ENCODE data around the gene SELENOO. TPM values are rescaled to one million over a fixed set of nuclear protein-coding genes. Genes with fewer than 3 reads are reported as not detected.
"Not testable (repeated sequence)": the region's sequence is repeated elsewhere in the genome, so short reads cannot be mapped to it uniquely, and the experiment has no call there.

Gene SELENOO
- total RNA-seq, 1 donor from 2014 or later, result 24.0 TPM

GRCh38 chr22:50196256-50196655 lies 4.6 kb upstream of the SELENOO start:
- Mint-ChIP-seq H3K4me1 (peaks cover 19% of the 10 kb centered on the region), H3K27me3 (no peaks in the 10 kb centered on the region), H3K36me3 (ENCODE audit: low read depth) (peaks cover 27% of the 10 kb centered on the region), H3K9me3 (no peaks in the 10 kb centered on the region), H3K27ac (no peak overlapping the region), H3K4me3 (no peak overlapping the region)
- DNase-seq, result no peak
- intact Hi-C loops (cut with micrococcal nuclease), result no loop called here

DNA sequence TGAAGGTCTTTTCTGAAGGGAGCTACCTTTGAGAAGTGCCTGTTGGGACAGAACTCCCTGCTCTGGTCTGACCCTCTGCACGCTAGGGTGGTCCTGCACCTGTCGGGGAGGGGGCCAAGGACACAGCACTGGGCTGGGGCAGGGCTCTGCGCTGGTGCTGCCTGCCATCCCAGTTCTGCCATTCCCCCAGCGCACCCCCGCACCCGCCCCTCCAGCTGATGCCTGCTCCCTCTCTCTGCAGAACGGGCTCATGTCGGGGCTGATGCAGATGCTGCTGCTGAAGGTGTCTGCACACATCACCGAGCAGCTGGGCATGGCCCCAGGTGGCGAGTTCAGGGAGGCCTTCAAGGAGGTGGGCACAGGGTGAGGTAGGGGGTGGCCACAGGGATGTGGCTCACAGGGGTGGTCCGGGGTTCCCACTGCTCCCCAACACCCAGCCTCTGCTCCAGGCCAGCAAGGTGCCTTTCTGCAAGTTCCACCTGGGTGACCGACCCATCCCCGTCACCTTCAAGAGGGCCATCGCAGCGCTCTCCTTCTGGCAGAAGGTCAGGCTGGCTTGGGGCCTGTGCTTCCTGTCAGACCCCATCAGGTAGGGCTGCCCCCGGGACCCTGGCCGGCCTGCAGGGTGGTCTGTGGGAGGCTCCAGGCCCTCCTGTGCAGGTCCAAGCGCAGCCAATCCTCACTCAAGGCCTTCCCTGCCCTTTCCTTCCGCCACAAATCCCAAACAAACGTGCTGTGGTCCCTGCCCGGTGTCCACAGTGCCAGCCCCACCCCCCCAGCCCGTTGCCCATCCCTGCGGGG lies 3.6 kb upstream of the SELENOO start:
- H3K27ac Mint-ChIP-seq, result peak overlapping the region; percentile 20
- DNase-seq, result no peak
- H3K9me3 Mint-ChIP-seq, result no peaks in the 10 kb centered on the region
- peaks cover 16% of the 10 kb centered on the region for H3K4me1 Mint-ChIP-seq
- H3K27me3 Mint-ChIP-seq, result no peaks in the 10 kb centered on the region
- H3K4me3 Mint-ChIP-seq, result no peak overlapping the region
- intact Hi-C loops (cut with micrococcal nuclease), result no loop called here
- peaks cover 22% of the 10 kb centered on the region for H3K36me3 Mint-ChIP-seq (ENCODE audit: low read depth)

GRCh38 chr22:50197856-50198623 lies 2.8 kb upstream of the SELENOO start:
- no peaks in the 10 kb centered on the region for H3K27me3 Mint-ChIP-seq
- DNase-seq, result no peak
- H3K9me3 Mint-ChIP-seq, result no peaks in the 10 kb centered on the region
- intact Hi-C loops (cut with micrococcal nuclease), result no loop called here
- H3K36me3 Mint-ChIP-seq (ENCODE audit: low read depth), result peaks cover 22% of the 10 kb centered on the region
- H3K4me3 Mint-ChIP-seq, result peak overlapping the region; percentile 21
- H3K4me1 Mint-ChIP-seq, result peaks cover 14% of the 10 kb centered on the region
- no peak overlapping the region for H3K27ac Mint-ChIP-seq

GRCh38 chr22:50198624-50199017 lies 2.2 kb upstream of the SELENOO start:
- no peak overlapping the region for H3K4me3 Mint-ChIP-seq
- H3K27ac Mint-ChIP-seq, result no peak overlapping the region
- no peaks in the 10 kb centered on the region for H3K9me3 Mint-ChIP-seq
- no peak for DNase-seq
- no peaks in the 10 kb centered on the region for H3K27me3 Mint-ChIP-seq
- H3K4me1 Mint-ChIP-seq, result peaks cover 17% of the 10 kb centered on the region
- intact Hi-C loops (cut with micrococcal nuclease), result no loop called here
- H3K36me3 Mint-ChIP-seq (ENCODE audit: low read depth), result peaks cover 27% of the 10 kb centered on the region

- peaks cover 30% of the 10 kb centered on the region for H3K36me3 Mint-ChIP-seq (ENCODE audit: low read depth)
- no peaks in the 10 kb centered on the region for H3K27me3 Mint-ChIP-seq
- H3K9me3 Mint-ChIP-seq, result no peaks in the 10 kb centered on the region
- H3K27ac Mint-ChIP-seq, result peak overlapping the region; percentile 53
- intact Hi-C loops (cut with micrococcal nuclease), result no loop called here
- H3K4me3 Mint-ChIP-seq, result peak overlapping the region; percentile 76
- DNase-seq, result no peak
- H3K4me1 Mint-ChIP-seq, result peaks cover 19% of the 10 kb centered on the region
Observed at GRCh38 chr22:50199251-50199721, 1.5 kb upstream of the SELENOO start.

DNA sequence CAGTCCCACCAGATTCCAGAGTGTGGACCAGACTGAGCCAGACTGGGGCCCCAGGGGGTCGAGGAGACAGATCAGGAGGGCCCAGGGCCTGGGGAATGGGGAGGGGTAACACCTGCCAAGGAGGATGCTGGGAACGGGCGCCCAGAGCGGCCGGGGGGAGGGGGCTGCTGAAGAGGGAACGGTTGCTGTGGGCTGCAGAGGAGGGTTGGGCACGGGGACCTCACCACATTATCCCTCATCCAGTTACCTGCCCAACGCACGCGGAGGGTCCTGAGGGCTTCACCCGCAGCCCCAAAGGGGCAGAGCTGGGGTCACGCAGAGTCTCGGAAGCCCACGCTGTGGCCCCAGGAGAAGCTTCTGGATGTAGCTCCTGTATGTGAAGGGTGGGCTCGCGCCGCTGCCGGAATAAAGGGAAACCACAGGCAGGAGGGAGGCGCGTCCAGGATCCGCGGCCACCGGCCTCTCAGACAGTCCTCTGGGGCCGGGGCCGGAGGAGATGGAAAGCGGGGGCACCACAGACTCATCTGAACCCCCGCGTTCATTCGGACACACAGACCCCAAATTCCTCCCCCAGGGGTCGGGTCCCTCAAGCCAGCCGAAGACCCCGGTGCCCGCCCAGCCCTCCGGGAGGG lies 866 bp upstream of the SELENOO start:
- DNase-seq, result peak; percentile 71
- peak overlapping the region; percentile 53 for H3K27ac Mint-ChIP-seq
- peaks cover 19% of the 10 kb centered on the region for H3K4me1 Mint-ChIP-seq
- H3K36me3 Mint-ChIP-seq (ENCODE audit: low read depth), result peaks cover 31% of the 10 kb centered on the region
- H3K9me3 Mint-ChIP-seq, result no peaks in the 10 kb centered on the region
- intact Hi-C loops (cut with micrococcal nuclease), result loop anchor here (1.0 to 5.0 kb wide), 4 partner anchors 10 to 268 kb away; partner anchors contain the start of genes TRABD and TUBGCP6
- peak overlapping the region; percentile 76 for H3K4me3 Mint-ChIP-seq
- H3K27me3 Mint-ChIP-seq, result no peaks in the 10 kb centered on the region

DNA sequence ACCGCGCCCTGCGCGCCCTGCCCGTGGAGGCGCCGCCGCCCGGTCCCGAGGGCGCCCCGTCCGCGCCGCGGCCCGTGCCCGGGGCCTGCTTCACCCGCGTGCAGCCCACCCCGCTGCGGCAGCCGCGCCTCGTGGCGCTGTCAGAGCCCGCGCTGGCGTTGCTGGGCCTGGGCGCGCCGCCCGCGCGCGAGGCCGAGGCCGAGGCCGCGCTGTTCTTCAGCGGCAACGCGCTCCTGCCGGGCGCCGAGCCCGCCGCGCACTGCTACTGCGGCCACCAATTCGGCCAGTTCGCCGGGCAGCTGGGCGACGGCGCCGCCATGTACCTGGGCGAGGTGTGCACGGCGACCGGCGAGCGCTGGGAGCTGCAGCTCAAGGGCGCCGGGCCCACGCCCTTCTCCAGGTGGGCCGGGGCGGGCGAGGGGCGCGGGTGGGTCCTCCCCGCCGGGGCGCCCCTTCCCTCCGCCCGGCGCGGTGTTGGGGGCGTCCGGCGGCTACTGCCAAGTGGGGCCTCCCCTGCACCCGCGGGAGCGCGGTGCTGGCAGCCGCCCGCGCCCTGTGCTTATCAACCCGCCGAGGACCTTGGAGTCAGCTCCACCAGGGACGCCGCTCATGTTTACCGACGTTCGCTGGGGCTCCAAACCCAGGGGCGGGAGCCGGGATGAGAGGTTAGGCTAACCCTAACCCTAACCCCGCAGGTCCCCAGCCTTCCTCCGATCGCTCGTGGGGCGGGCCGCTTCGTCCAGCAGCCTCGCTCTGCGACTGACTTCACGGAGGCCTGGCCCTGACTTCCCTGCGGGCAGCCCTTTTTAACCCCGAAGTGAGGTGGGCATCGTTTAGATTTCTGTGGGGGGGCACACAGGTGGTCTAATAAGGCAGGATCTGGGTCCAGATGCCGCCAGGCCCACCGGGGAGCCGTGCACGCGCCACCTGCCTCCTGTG lies 649 bp downstream of the SELENOO start:
- intact Hi-C loops (cut with micrococcal nuclease), result loop anchor here (2.0 to 5.0 kb wide), 2 partner anchors 43 to 269 kb away; partner anchors contain the start of gene TUBGCP6
- peak overlapping the region; percentile 10 for H3K27ac Mint-ChIP-seq
- no peaks in the 10 kb centered on the region for H3K9me3 Mint-ChIP-seq
- peaks cover 19% of the 10 kb centered on the region for H3K4me1 Mint-ChIP-seq
- peak; percentile 73 for DNase-seq
- H3K4me3 Mint-ChIP-seq, result peak overlapping the region; percentile 84
- peaks cover 32% of the 10 kb centered on the region for H3K36me3 Mint-ChIP-seq (ENCODE audit: low read depth)
- H3K27me3 Mint-ChIP-seq, result no peaks in the 10 kb centered on the region

- DNase-seq, result no peak
- Mint-ChIP-seq H3K4me3 (peak overlapping the region; percentile 84), H3K36me3 (ENCODE audit: low read depth) (peaks cover 32% of the 10 kb centered on the region), H3K27ac (peak overlapping the region; percentile 10), H3K27me3 (no peaks in the 10 kb centered on the region), H3K9me3 (no peaks in the 10 kb centered on the region), H3K4me1 (peaks cover 19% of the 10 kb centered on the region)
- intact Hi-C loops (cut with micrococcal nuclease), result loop anchor here (5.0 kb wide), 1 partner anchor 270 kb away; no protein-coding TSS in a partner anchor
Observed at GRCh38 chr22:50202130-50202666, 1.4 kb downstream of the SELENOO start.

GRCh38 chr22:50203288-50203687 lies 2.5 kb downstream of the SELENOO start:
- no peak for DNase-seq
- Mint-ChIP-seq H3K27me3 (no peaks in the 10 kb centered on the region), H3K9me3 (no peaks in the 10 kb centered on the region), H3K27ac (no peak overlapping the region), H3K36me3 (ENCODE audit: low read depth) (peaks cover 29% of the 10 kb centered on the region), H3K4me1 (peaks cover 19% of the 10 kb centered on the region), H3K4me3 (no peak overlapping the region)
- intact Hi-C loops (cut with micrococcal nuclease), result loop anchor here (5.0 kb wide), 1 partner anchor 271 kb away; no protein-coding TSS in a partner anchor

GRCh38 chr22:50204571-50204970 lies 3.8 kb downstream of the SELENOO start:
- Mint-ChIP-seq H3K4me1 (peaks cover 16% of the 10 kb centered on the region), H3K36me3 (ENCODE audit: low read depth) (peaks cover 26% of the 10 kb centered on the region), H3K4me3 (no peak overlapping the region), H3K9me3 (no peaks in the 10 kb centered on the region), H3K27me3 (no peaks in the 10 kb centered on the region), H3K27ac (no peak overlapping the region)
- intact Hi-C loops (cut with micrococcal nuclease), result loop anchor here (5.0 kb wide), 1 partner anchor 272 kb away; no protein-coding TSS in a partner anchor
- no peak for DNase-seq

- intact Hi-C loops (cut with micrococcal nuclease), result loop anchor here (5.0 kb wide), 2 partner anchors 273 to 438 kb away; no protein-coding TSS in a partner anchor
- peaks cover 18% of the 10 kb centered on the region for H3K4me1 Mint-ChIP-seq
- not testable (repeated sequence) for H3K27ac Mint-ChIP-seq, H3K9me3 Mint-ChIP-seq, H3K4me3 Mint-ChIP-seq, DNase-seq, H3K27me3 Mint-ChIP-seq
- peaks cover 29% of the 10 kb centered on the region for H3K36me3 Mint-ChIP-seq (ENCODE audit: low read depth)
Observed at GRCh38 chr22:50204998-50205397, 4.2 kb downstream of the SELENOO start.

DNA sequence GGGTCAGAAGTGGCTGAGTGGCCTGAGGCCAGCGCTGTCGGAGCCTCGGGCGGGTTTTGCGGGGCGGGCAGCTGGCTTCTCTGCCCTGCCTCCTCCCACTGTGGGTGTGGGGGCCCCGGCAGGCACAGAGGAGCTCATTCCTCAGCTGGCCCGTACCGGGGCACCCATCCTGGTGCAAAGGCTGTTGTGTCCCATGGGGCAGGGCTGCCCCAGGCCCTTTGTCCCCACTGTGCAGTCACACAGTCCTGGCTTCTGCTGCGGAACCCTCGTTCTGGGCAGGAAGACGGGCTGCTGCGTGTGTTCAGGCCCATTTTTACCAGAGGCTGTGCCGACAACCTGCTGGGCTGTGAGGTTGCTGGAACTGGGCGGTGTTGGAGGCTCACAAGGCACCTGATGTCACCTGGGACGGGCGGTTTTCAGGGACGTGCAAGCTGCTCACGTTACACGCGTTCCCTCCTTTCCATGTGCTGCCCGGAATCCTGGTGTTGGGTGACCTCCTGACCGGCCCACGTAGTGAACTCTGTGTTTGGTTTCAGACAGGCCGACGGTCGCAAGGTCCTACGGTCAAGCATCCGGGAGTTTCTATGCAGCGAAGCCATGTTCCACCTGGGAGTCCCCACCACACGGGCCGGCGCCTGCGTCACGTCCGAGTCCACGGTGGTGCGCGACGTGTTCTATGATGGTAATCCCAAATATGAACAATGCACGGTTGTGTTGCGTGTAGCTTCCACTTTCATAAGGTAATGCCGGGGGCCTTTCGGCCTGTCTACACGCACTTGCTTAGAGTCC lies 5.2 kb downstream of the SELENOO start:
- no peak for DNase-seq
- H3K27ac Mint-ChIP-seq, result no peak overlapping the region
- no peak overlapping the region for H3K4me3 Mint-ChIP-seq
- H3K36me3 Mint-ChIP-seq (ENCODE audit: low read depth), result peaks cover 30% of the 10 kb centered on the region
- no peaks in the 10 kb centered on the region for H3K27me3 Mint-ChIP-seq
- no peaks in the 10 kb centered on the region for H3K9me3 Mint-ChIP-seq
- H3K4me1 Mint-ChIP-seq, result peaks cover 18% of the 10 kb centered on the region
- intact Hi-C loops (cut with micrococcal nuclease), result loop anchor here (5.0 kb wide), 1 partner anchor 439 kb away; no protein-coding TSS in a partner anchor

Data from activated CD4-positive, alpha-beta T cell treated with anti-CD3 and anti-CD28 coated beads, Interleukin-2, amount 10 ng/mL, durations not matched to agents 24 days and 14 days (primary cell).